ENCODE measurements around the gene CNTNAP2.

DNA sequence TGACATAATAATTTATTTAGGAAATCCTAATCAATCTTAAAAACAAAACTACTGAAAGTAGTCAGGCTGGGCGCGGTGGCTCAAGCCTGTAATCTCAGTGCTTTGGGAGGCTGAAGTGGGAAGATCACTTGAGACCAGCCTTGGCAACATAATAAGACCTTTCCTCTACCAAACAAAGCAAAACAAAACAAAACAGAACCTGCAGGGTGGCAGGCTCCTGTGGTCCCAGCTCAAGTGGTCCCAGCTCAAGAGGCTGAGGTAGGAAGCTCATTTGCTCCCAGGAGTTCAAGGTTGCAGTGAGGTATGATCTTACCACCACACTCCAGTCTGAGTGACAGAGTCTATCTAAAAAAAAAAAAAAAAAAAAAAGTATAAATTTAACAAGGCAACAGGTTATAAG, 748.0 kb downstream of the CNTNAP2 start:
- TF ChIP-seq, protein P1, sequence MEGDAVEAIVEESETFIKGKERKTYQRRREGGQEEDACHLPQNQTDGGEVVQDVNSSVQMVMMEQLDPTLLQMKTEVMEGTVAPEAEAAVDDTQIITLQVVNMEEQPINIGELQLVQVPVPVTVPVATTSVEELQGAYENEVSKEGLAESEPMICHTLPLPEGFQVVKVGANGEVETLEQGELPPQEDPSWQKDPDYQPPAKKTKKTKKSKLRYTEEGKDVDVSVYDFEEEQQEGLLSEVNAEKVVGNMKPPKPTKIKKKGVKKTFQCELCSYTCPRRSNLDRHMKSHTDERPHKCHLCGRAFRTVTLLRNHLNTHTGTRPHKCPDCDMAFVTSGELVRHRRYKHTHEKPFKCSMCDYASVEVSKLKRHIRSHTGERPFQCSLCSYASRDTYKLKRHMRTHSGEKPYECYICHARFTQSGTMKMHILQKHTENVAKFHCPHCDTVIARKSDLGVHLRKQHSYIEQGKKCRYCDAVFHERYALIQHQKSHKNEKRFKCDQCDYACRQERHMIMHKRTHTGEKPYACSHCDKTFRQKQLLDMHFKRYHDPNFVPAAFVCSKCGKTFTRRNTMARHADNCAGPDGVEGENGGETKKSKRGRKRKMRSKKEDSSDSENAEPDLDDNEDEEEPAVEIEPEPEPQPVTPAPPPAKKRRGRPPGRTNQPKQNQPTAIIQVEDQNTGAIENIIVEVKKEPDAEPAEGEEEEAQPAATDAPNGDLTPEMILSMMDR (IDR thresholded peaks at IDR 0.05): no peak
- no peak for TF ChIP-seq POLR2A (IDR thresholded peaks at IDR 0.05)

All from lower leg skin (tissue), 3 donors.